K562 (cell line): ENCODE results near the gene ORAI1. TPM values are rescaled to one million over a fixed set of nuclear protein-coding genes. Genes with fewer than 3 reads are reported as not detected.

Experiments
- ADNP ChIP-seq: fragments of 200-800 bp; sonication (Bioruptor generic); IDR thresholded peaks from 2 replicates; pipeline ENCODE4 v1.6.1; 2016; ENCODE audit warnings: missing genetic modification characterization, missing compliant biosample characterization
- ARID2 ChIP-seq: fragments of 450-650 bp; IDR thresholded peaks from 2 replicates; pipeline ENCODE4 v1.6.1; 2017; ENCODE audit warnings: antibody characterized with exemption, mild to moderate bottlenecking
- GTF2B ChIP-seq: IDR thresholded peaks from 2 replicates; pipeline ENCODE4 v1.6.1; 2011; ENCODE audit not compliant: insufficient read length; ENCODE audit errors: extremely low read depth
- HDAC1 ChIP-seq, 2 experiments: fragments of 450-650 bp; IDR thresholded peaks; 2 replicates each; pipeline ENCODE4 v1.6.1; 2016 to 2017; ENCODE audit warnings: inconsistent platforms in 1 of 2, mild to moderate bottlenecking in 1 of 2, moderate library complexity in 1 of 2
- L3MBTL2 ChIP-seq: fragments of 450-650 bp; IDR thresholded peaks from 2 replicates; pipeline ENCODE4 v1.6.1; 2016; ENCODE audit warnings: mild to moderate bottlenecking, moderate library complexity
- MBD1 ChIP-seq: fragments of 250-450 bp; sonication (Bioruptor Pico); IDR thresholded peaks from 2 replicates; pipeline ENCODE4 v1.8.0; 2022; ENCODE audit warnings: inconsistent platforms
- POLR2H ChIP-seq: IDR thresholded peaks from 2 replicates; pipeline ENCODE4 v1.6.1; 2016; ENCODE audit warnings: missing genetic modification characterization, low read depth, mild to moderate bottlenecking, control low read depth, missing compliant biosample characterization, moderate library complexity
- PRPF4 ChIP-seq: fragments of 200-400 bp; formaldehyde crosslinking; IDR thresholded peaks from one replicate; pipeline ENCODE4 v1.6.1; 2017; ENCODE audit warnings: low read length, low read depth, mild to moderate bottlenecking; ENCODE audit not compliant: insufficient read depth, poor library complexity, severe bottlenecking
- RBM34 ChIP-seq: fragments of 200-400 bp; formaldehyde crosslinking; IDR thresholded peaks from 2 replicates; pipeline ENCODE4 v1.6.1; 2018; ENCODE audit warnings: low read length, borderline replicate concordance; ENCODE audit not compliant: insufficient read depth
- SIN3A ChIP-seq, 2 experiments: fragments of 150-350 bp in 1 of 2; IDR thresholded peaks; 2 replicates each; pipeline ENCODE4 v1.6.1; 2011 to 2016; ENCODE audit warnings: borderline replicate concordance in 2 of 2, low read depth in 2 of 2, low read length in 2 of 2, mild to moderate bottlenecking in 2 of 2, moderate library complexity in 2 of 2; ENCODE audit not compliant: control insufficient read depth in 1 of 2
- SMARCA5 ChIP-seq: fragments of 450-650 bp; IDR thresholded peaks from 2 replicates; pipeline ENCODE4 v1.6.1; 2016
- SP1 ChIP-seq: sonication (generic); formaldehyde crosslinking; IDR thresholded peaks from 2 replicates; pipeline ENCODE4 v1.8.1; 2022; ENCODE audit warnings: mild to moderate bottlenecking, missing genetic modification reagents
- THRA ChIP-seq: fragments of 450-650 bp; IDR thresholded peaks from 2 replicates; pipeline ENCODE4 v1.6.1; 2017; ENCODE audit warnings: mild to moderate bottlenecking, moderate library complexity
- XRCC5 ChIP-seq: fragments of 200-400 bp; formaldehyde crosslinking; IDR thresholded peaks from 2 replicates; pipeline ENCODE4 v1.6.1; 2017; ENCODE audit warnings: low read depth, mild to moderate bottlenecking, low read length
- ZBTB9 ChIP-seq: fragments of 450-650 bp; formaldehyde crosslinking; IDR thresholded peaks from 2 replicates; pipeline ENCODE4 v1.4.0; 2020; ENCODE audit warnings: mild to moderate bottlenecking, moderate library complexity
- ZNF408 ChIP-seq: fragments of 250-450 bp; sonication (Bioruptor Pico); IDR thresholded peaks from 2 replicates; pipeline ENCODE4 v1.4.0; 2020; ENCODE audit warnings: low read depth, mild to moderate bottlenecking, moderate library complexity
- ZNF561 ChIP-seq: fragments of 450-650 bp; formaldehyde crosslinking; conservative IDR thresholded peaks from 2 replicates; pipeline ENCODE4 v1.4.0; 2020; ENCODE audit warnings: mild to moderate bottlenecking, moderate library complexity
- ZSCAN32 ChIP-seq: fragments of 450-650 bp; formaldehyde crosslinking; IDR thresholded peaks from 2 replicates; pipeline ENCODE4 v1.4.0; 2020; ENCODE audit warnings: mild to moderate bottlenecking, moderate library complexity
- polyA plus RNA-seq, 8 experiments: library from polyadenylated mRNA; depleted of rRNA in 4 of 8; stranded (reverse) in 5 of 8; unstranded in 3 of 8; fragments of >200 nt; fragmentation: Nextera tagmentation in 2 of 8; fragmentation: Illumina TruSeq in 1 of 8; extraction: Ambion mirVana in 2 of 8; extraction: Trizol in 1 of 8; gene quantifications; 2 replicates each; pipeline versions ENCODE4 v1.2.1 to v1.2.3, GENCODE V29; 2011 to 2014; ENCODE audit warnings: inconsistent platforms in 1 of 8, missing spikeins in 1 of 8
- total RNA-seq, 7 experiments: library from RNA; depleted of rRNA in 6 of 7; stranded (reverse); fragments of >200 nt in 6 of 7; fragmentation: Illumina TruSeq in 2 of 7; extraction: Trizol in 2 of 7; gene quantifications; 2 replicates each; pipeline versions ENCODE4 v1.2.1 to v1.2.3, GENCODE V29; 2011 to 2021; ENCODE audit warnings: low replicate concordance in 1 of 7
- TF ChIP-seq, protein P1 (sequence below): fragments of 200-400 bp; formaldehyde crosslinking; IDR thresholded peaks from 2 replicates; pipeline ENCODE4 v1.6.1; 2017; ENCODE audit warnings: mild to moderate bottlenecking, low read depth, low read length, moderate library complexity
- TF ChIP-seq, protein P2 (sequence below): fragments of 450-650 bp; IDR thresholded peaks from 2 replicates; pipeline ENCODE4 v1.6.1; 2016

ORAI1 gene
- total and polyA plus RNA-seq, 9 of the 15 experiments (the other 6 are each of a cell fraction or from before 2014, with no cell fraction given), result 2.6 to 23.8 (median 9.3) TPM

DNA sequence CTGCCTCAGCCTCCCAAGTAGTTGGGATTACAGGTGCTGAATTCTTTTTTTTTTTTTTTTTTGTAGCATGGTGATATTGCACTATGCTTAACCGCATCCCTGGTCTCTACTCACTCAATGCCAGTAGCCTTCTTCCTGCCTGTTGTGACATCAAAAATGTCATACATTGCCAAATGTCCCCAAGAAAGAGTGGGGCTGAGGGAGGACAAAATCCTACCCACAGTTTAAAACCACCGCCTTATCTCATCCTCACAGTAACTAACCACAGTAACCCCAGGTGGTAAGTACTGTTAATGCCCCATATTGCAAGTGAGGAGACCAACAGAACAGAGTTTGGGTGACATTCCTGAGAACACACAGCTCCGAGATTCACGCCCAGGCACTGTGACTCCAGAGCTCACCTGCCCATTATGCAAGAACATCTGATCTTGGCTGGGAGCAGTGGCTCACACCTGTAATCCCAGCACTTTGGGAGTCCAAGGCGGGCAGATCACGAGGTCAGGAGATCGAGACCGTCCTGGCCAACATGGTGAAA lies 23.6 kb downstream of the ORAI1 start (continued):
- TF ChIP-seq, protein P1, sequence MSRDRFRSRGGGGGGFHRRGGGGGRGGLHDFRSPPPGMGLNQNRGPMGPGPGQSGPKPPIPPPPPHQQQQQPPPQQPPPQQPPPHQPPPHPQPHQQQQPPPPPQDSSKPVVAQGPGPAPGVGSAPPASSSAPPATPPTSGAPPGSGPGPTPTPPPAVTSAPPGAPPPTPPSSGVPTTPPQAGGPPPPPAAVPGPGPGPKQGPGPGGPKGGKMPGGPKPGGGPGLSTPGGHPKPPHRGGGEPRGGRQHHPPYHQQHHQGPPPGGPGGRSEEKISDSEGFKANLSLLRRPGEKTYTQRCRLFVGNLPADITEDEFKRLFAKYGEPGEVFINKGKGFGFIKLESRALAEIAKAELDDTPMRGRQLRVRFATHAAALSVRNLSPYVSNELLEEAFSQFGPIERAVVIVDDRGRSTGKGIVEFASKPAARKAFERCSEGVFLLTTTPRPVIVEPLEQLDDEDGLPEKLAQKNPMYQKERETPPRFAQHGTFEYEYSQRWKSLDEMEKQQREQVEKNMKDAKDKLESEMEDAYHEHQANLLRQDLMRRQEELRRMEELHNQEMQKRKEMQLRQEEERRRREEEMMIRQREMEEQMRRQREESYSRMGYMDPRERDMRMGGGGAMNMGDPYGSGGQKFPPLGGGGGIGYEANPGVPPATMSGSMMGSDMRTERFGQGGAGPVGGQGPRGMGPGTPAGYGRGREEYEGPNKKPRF, result no peak
- TF ChIP-seq ZNF561 (CRISPR knock-in tag) (no peak), MBD1 (CRISPR knock-in tag) (no peak), POLR2H (tag) (no peak), ADNP (tag) (peak; percentile 85), ARID2 (no peak), XRCC5 (no peak), ZNF408 (CRISPR knock-in tag) (no peak), RBM34 (no peak), ZBTB9 (CRISPR knock-in tag) (no peak), L3MBTL2 (no peak; the same call in 1 of the 2 replicates), HDAC1 (IDR thresholded peaks at IDR 0.05) (peak in 1 of 2 experiments; percentile 95; a peak in 2 of 4 replicates), SMARCA5 (0 out of 2 replicates have a peak, but pooled peaks have one; percentile 78), GTF2B (no peak), THRA (no peak), SP1 (peak; percentile 37; the same call in 1 of the 2 replicates), PRPF4 (no peak), SIN3A (IDR thresholded peaks at IDR 0.05; ENCODE audit: borderline replicate concordance in 2 of 2, control insufficient read depth in 1 of 2, low read depth in 2 of 2, low read length in 2 of 2) (no peak), ZSCAN32 (CRISPR knock-in tag) (no peak)
- TF ChIP-seq, protein P2, sequence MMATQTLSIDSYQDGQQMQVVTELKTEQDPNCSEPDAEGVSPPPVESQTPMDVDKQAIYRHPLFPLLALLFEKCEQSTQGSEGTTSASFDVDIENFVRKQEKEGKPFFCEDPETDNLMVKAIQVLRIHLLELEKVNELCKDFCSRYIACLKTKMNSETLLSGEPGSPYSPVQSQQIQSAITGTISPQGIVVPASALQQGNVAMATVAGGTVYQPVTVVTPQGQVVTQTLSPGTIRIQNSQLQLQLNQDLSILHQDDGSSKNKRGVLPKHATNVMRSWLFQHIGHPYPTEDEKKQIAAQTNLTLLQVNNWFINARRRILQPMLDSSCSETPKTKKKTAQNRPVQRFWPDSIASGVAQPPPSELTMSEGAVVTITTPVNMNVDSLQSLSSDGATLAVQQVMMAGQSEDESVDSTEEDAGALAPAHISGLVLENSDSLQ, result peak; percentile 71
